Tibial nerve (tissue), 4 donors: Measurements from ENCODE around the gene COX7B.

ENCODE experiments used
- CTCF ChIP-seq, 5 experiments: fragments of 200-600 bp in 3 of 5; fragments of 450-650 bp in 2 of 5; sonication (generic) in 3 of 5; IDR thresholded peaks; one replicate each; pipeline ENCODE4 v1.5.1; 2016 to 2019; ENCODE audit warnings: antibody characterized with exemption in 5 of 5, mild to moderate bottlenecking in 3 of 5, moderate library complexity in 2 of 5
- EP300 ChIP-seq, 2 donors: sonication (generic); formaldehyde crosslinking; IDR thresholded peaks; one replicate each; pipeline ENCODE4 v1.6.1; 2017; ENCODE audit warnings: antibody characterized with exemption in 2 of 2, mild to moderate bottlenecking in 1 of 2
- POLR2A ChIP-seq, 2 donors: fragments of 450-650 bp; IDR thresholded peaks; one replicate each; pipeline ENCODE4 v1.6.1; 2017; ENCODE audit warnings: antibody characterized with exemption in 2 of 2, mild to moderate bottlenecking in 2 of 2, moderate library complexity in 2 of 2

- TF ChIP-seq POLR2A (IDR thresholded peaks at IDR 0.05) (no peak), CTCF (IDR thresholded peaks at IDR 0.05) (no peak), EP300 (IDR thresholded peaks at IDR 0.05) (no peak)
These were observed 18.1 kb downstream of the COX7B start for GRCh38 chrX:77917294-77917933.
